OCI-LY3 (cell line): Measurements from ENCODE around the gene SERPINB1.
"Not testable (repeated sequence)": the region's sequence is repeated elsewhere in the genome, so short reads cannot be mapped to it uniquely, and the experiment has no call there.

Experiments
- H2AFZ ChIP-seq: fragments of 200-600, 300-600 bp; shearing (Covaris generic); 2 replicates; pipeline ENCODE4 v1.6.0; 2014; ENCODE audit warnings: antibody characterized with exemption, low read depth, low read length
- H3K27ac ChIP-seq: fragments of 200-600, 300-600 bp; sonication (generic); 2 replicates; pipeline ENCODE4 v1.5.1; 2014; ENCODE audit warnings: mild to moderate bottlenecking, low read length, moderate library complexity, mixed read lengths
- H3K27me3 ChIP-seq: fragments of 200-600, 300-600 bp; sonication (generic); 2 replicates; pipeline ENCODE4 v1.6.1; 2014; ENCODE audit warnings: low read depth, low read length, mixed read lengths
- H3K36me3 ChIP-seq: fragments of 200-600, 300-600 bp; sonication (generic); replicated peaks from 2 replicates; pipeline ENCODE3; 2014; ENCODE audit warnings: low read depth, low read length, mixed read lengths
- H3K4me1 ChIP-seq: fragments of 300-600, 200-600 bp; sonication (generic); 2 replicates; pipeline ENCODE4 v1.6.1; 2014; ENCODE audit warnings: low read length, mixed read lengths
- H3K4me2 ChIP-seq: fragments of 200-600, 300-600 bp; sonication (generic); 2 replicates; pipeline ENCODE4 v1.6.1; 2014; ENCODE audit warnings: low read length, mixed read lengths
- H3K4me3 ChIP-seq: fragments of 300-600, 200-600 bp; sonication (generic); 2 replicates; pipeline ENCODE4 v1.5.1; 2014; ENCODE audit warnings: antibody characterized with exemption, mild to moderate bottlenecking, low read length, moderate library complexity
- H3K79me2 ChIP-seq: fragments of 300-600, 200-600 bp; shearing (Covaris generic); 2 replicates; pipeline ENCODE4 v1.6.1; 2014; ENCODE audit warnings: mild to moderate bottlenecking, low read length, mixed read lengths
- H3K9ac ChIP-seq: fragments of 300-600, 200-600 bp; shearing (Covaris generic); 2 replicates; pipeline ENCODE4 v1.6.0; 2014; ENCODE audit warnings: mild to moderate bottlenecking, low read length, moderate library complexity
- H3K9me3 ChIP-seq: fragments of 200-600, 300-600 bp; shearing (Covaris generic); 2 replicates; pipeline ENCODE4 v1.6.1; 2014; ENCODE audit warnings: low read length, mixed read lengths; ENCODE audit not compliant: insufficient read depth
- H4K20me1 ChIP-seq: fragments of 200-600, 300-600 bp; sonication (generic); 2 replicates; pipeline ENCODE4 v1.6.1; 2016; ENCODE audit warnings: low read length, mixed read lengths; ENCODE audit not compliant: insufficient read depth
- EZH2phosphoT487 ChIP-seq: fragments of 200-600 bp; shearing (Covaris generic); IDR thresholded peaks from 2 replicates; pipeline ENCODE4 v1.6.1; 2018; ENCODE audit warnings: antibody characterized with exemption, mixed run types, low read depth
- TF ChIP-seq, protein P1 (sequence below): fragments of 200-600, 300-600 bp; sonication (generic); IDR thresholded peaks from 2 replicates; pipeline ENCODE4 v1.5.1; 2014; ENCODE audit warnings: antibody characterized with exemption, low read length, low read depth

SERPINB1 gene

DNA sequence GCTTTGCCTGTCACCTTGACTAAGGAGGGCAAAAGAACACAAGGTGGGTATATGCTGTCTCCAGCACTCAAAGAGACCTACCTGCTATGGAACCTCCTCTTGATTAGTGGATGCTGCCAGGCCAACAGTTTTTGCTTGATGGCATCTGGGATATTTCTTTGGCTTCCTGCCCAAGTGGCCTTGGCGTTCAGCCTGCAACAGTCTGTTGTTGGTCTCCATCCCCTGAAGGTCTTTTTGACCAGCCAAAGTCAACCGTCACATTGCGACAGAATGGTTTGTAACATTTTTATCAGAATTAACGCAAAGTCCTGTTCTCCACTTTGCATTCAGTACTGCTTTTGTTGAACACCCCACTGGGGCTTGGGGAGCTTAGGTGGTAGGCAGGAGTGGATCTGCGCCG lies 37.1 kb downstream of the SERPINB1 start:
- Histone ChIP-seq H4K20me1 (no peaks in the 10 kb centered on the region), H3K9me3 (no peaks in the 10 kb centered on the region), H3K27me3 (no peaks in the 10 kb centered on the region), H3K4me2 (no peak overlapping the region), H3K9ac (no peak overlapping the region), H3K36me3 (no peaks in the 10 kb centered on the region), H3K27ac (no peak overlapping the region), H3K4me3 (no peak overlapping the region), H3K79me2 (no peaks in the 10 kb centered on the region), H3K4me1 (no peaks in the 10 kb centered on the region), H2AFZ (no peak overlapping the region)
- TF ChIP-seq, protein P1, sequence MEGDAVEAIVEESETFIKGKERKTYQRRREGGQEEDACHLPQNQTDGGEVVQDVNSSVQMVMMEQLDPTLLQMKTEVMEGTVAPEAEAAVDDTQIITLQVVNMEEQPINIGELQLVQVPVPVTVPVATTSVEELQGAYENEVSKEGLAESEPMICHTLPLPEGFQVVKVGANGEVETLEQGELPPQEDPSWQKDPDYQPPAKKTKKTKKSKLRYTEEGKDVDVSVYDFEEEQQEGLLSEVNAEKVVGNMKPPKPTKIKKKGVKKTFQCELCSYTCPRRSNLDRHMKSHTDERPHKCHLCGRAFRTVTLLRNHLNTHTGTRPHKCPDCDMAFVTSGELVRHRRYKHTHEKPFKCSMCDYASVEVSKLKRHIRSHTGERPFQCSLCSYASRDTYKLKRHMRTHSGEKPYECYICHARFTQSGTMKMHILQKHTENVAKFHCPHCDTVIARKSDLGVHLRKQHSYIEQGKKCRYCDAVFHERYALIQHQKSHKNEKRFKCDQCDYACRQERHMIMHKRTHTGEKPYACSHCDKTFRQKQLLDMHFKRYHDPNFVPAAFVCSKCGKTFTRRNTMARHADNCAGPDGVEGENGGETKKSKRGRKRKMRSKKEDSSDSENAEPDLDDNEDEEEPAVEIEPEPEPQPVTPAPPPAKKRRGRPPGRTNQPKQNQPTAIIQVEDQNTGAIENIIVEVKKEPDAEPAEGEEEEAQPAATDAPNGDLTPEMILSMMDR, result no peak
- TF ChIP-seq EZH2phosphoT487, result no peak

GRCh38 chr6:2803731-2804429 lies 37.8 kb downstream of the SERPINB1 start:
- Histone ChIP-seq H3K27ac (no peak overlapping the region), H3K79me2 (no peaks in the 10 kb centered on the region), H3K4me2 (no peak overlapping the region), H3K9me3 (no peaks in the 10 kb centered on the region), H3K4me1 (no peaks in the 10 kb centered on the region), H4K20me1 (no peaks in the 10 kb centered on the region), H3K9ac (no peak overlapping the region), H3K27me3 (no peaks in the 10 kb centered on the region), H2AFZ (no peak overlapping the region), H3K36me3 (no peaks in the 10 kb centered on the region), H3K4me3 (no peak overlapping the region)
- TF ChIP-seq, protein P1, result no peak
- TF ChIP-seq EZH2phosphoT487, result no peak

- H3K36me3 ChIP-seq, result no peaks in the 10 kb centered on the region
- H3K4me2 ChIP-seq, result no peak overlapping the region
- no peak overlapping the region for H3K9ac ChIP-seq
- H2AFZ ChIP-seq, result no peak overlapping the region
- no peaks in the 10 kb centered on the region for H3K27me3 ChIP-seq
- no peaks in the 10 kb centered on the region for H3K4me1 ChIP-seq
- H3K27ac ChIP-seq, result no peak overlapping the region
- H3K9me3 ChIP-seq, result no peaks in the 10 kb centered on the region
- TF ChIP-seq, protein P1, result no peak
- TF ChIP-seq EZH2phosphoT487, result no peak
- H4K20me1 ChIP-seq, result no peaks in the 10 kb centered on the region
- H3K4me3 ChIP-seq, result no peak overlapping the region
- no peaks in the 10 kb centered on the region for H3K79me2 ChIP-seq
Observed at GRCh38 chr6:2802521-2803060, 39.1 kb downstream of the SERPINB1 start.

- not testable (repeated sequence) for H3K79me2 ChIP-seq, H4K20me1 ChIP-seq, H3K4me3 ChIP-seq, H3K27me3 ChIP-seq, H3K4me2 ChIP-seq, H3K27ac ChIP-seq, H2AFZ ChIP-seq, H3K9me3 ChIP-seq, H3K36me3 ChIP-seq, H3K4me1 ChIP-seq, H3K9ac ChIP-seq
Observed at GRCh38 chr6:2801687-2802086, 40.0 kb downstream of the SERPINB1 start.
